Gastrocnemius medialis (tissue), 4 donors: Measurements from ENCODE around the gene ZKSCAN5. TPM values are rescaled to one million over a fixed set of nuclear protein-coding genes. Genes with fewer than 3 reads are reported as not detected.

ENCODE experiments used
- ATAC-seq, 2 donors: fragments of 150-250 bp; one replicate each; pipeline ENCODE4 v1.9.1; 2016
- DNase-seq, 2 donors: peaks; one replicate each; pipeline ENCODE4 v3.0.0-alpha.2; 2019
- H3K27ac ChIP-seq, 4 donors: fragments of 200-600 bp; sonication (generic); 1 replicate in 1 of 4; 2 replicates in 3 of 4; pipeline ENCODE4 v1.5.1; 2016 to 2018; ENCODE audit warnings: mild to moderate bottlenecking in 2 of 4, moderate library complexity in 1 of 4
- H3K27me3 ChIP-seq, 3 donors: fragments of 200-600 bp; sonication (generic) in 2 of 3; 1 replicate in 1 of 3; 2 replicates in 2 of 3; pipeline versions ENCODE4 v1.5.1 to v1.6.0; 2016 to 2019; ENCODE audit warnings: mild to moderate bottlenecking in 1 of 3, moderate library complexity in 1 of 3
- H3K36me3 ChIP-seq, 2 donors: fragments of 200-600 bp; sonication (generic) in 1 of 2; one replicate each; pipeline ENCODE4 v1.5.1; 2017 to 2018
- H3K4me1 ChIP-seq, 2 donors: fragments of 200-600 bp; sonication (generic) in 1 of 2; one replicate each; pipeline ENCODE4 v1.5.1; 2016 to 2017; ENCODE audit warnings: mild to moderate bottlenecking in 2 of 2
- H3K4me3 ChIP-seq, 4 donors: fragments of 200-600 bp; sonication (generic) in 3 of 4; 1 replicate in 1 of 4; 2 replicates in 3 of 4; pipeline ENCODE4 v1.5.1; 2016 to 2019; ENCODE audit warnings: mild to moderate bottlenecking in 2 of 4
- H3K9me3 ChIP-seq, 3 donors: fragments of 200-600 bp; sonication (generic) in 2 of 3; 1 replicate in 1 of 3; 2 replicates in 2 of 3; pipeline ENCODE4 v1.5.1; 2016 to 2019
- CTCF ChIP-seq, 5 experiments: fragments of 450-650 bp in 3 of 5; fragments of 200-600 bp in 2 of 5; sonication (generic) in 2 of 5; IDR thresholded peaks in 4 of 5; conservative IDR thresholded peaks in 1 of 5; 1 replicate in 4 of 5; 2 replicates in 1 of 5; pipeline ENCODE4 v1.5.1; 2016 to 2019; ENCODE audit warnings: antibody characterized with exemption in 5 of 5, mild to moderate bottlenecking in 3 of 5, moderate library complexity in 3 of 5
- POLR2A ChIP-seq, 2 donors: fragments of 450-650 bp; IDR thresholded peaks; one replicate each; pipeline ENCODE4 v1.6.1; 2017; ENCODE audit warnings: antibody characterized with exemption in 2 of 2, mild to moderate bottlenecking in 2 of 2, moderate library complexity in 2 of 2
- in situ Hi-C, 4 donors: fragments of 200-750 bp; cut with MboI; loops; one replicate each; pipeline versions ENCODE4 v1.15.0 to v1.8.0; 2017; ENCODE audit warnings: low sequenced_read_pairs in 4 of 4
- intact Hi-C: fragments of 100-400 bp; cut with DNase I; formaldehyde crosslinking; loops from one replicate; pipeline ENCODE4 v1.15.1; 2023; ENCODE audit warnings: low total_unique reads
- total RNA-seq, 4 donors: library from RNA; depleted of rRNA; stranded (reverse); fragments of >200 nt; gene quantifications; one replicate each; pipeline versions ENCODE4 v1.1.0 to v1.2.3, GENCODE V29; 2016

Gene ZKSCAN5
- total RNA-seq, 4 donors from 2014 or later: 7.3 to 12.3 (median 10.5) TPM

GRCh38 chr7:99473315-99473596 lies 31.2 kb upstream of the ZKSCAN5 start:
- intact Hi-C loops: no loop called here
- peak overlapping the region; percentile 70 to 90 (median 88) for H3K4me3 ChIP-seq
- in situ Hi-C loops: no loop called here
- H3K36me3 ChIP-seq: no peaks in the 10 kb centered on the region
- no peaks in the 10 kb centered on the region for H3K9me3 ChIP-seq
- no peak for DNase-seq
- TF ChIP-seq CTCF (IDR thresholded peaks at IDR 0.05 in 4 of 5, conservative IDR thresholded peaks at IDR 0.05 in 1 of 5) (no peak), POLR2A (IDR thresholded peaks at IDR 0.05) (no peak)
- H3K4me1 ChIP-seq: peaks cover 9 to 14% of the 10 kb centered on the region in 2 donors
- H3K27me3 ChIP-seq: no peaks in the 10 kb centered on the region
- no peak for ATAC-seq
- H3K27ac ChIP-seq: peak overlapping the region; percentile 80 to 95 (median 89)

- Histone ChIP-seq H3K27ac (no peak overlapping the region), H3K4me3 (no peak overlapping the region), H3K9me3 (no peaks in the 10 kb centered on the region), H3K36me3 (no peaks in the 10 kb centered on the region), H3K4me1 (peaks cover 9 to 12% of the 10 kb centered on the region in 2 donors), H3K27me3 (no peaks in the 10 kb centered on the region)
- ATAC-seq: no peak
- TF ChIP-seq CTCF (IDR thresholded peaks at IDR 0.05 in 4 of 5, conservative IDR thresholded peaks at IDR 0.05 in 1 of 5) (no peak), POLR2A (IDR thresholded peaks at IDR 0.05) (no peak)
- intact Hi-C loops (no loop called here), in situ Hi-C loops (no loop called here)
- DNase-seq: no peak
These were observed 28.4 kb upstream of the ZKSCAN5 start for GRCh38 chr7:99476107-99476506.

GRCh38 chr7:99478464-99479440 lies 25.7 kb upstream of the ZKSCAN5 start:
- ATAC-seq (no peak), DNase-seq (no peak)
- peaks cover 1 to 2% of the 10 kb centered on the region in 2 donors for H3K4me1 ChIP-seq
- H3K36me3 ChIP-seq: peaks cover 0 to 9% of the 10 kb centered on the region in 2 donors
- no peak overlapping the region for H3K4me3 ChIP-seq
- no peaks in the 10 kb centered on the region for H3K27me3 ChIP-seq
- intact Hi-C loops: no loop called here
- peak overlapping the region in 1 of 4 donors; percentile 39 for H3K27ac ChIP-seq
- in situ Hi-C loops: no loop called here
- TF ChIP-seq POLR2A (IDR thresholded peaks at IDR 0.05) (no peak), CTCF (IDR thresholded peaks at IDR 0.05 in 4 of 5, conservative IDR thresholded peaks at IDR 0.05 in 1 of 5) (no peak)
- H3K9me3 ChIP-seq: no peaks in the 10 kb centered on the region

- DNase-seq: no peak
- TF ChIP-seq POLR2A (IDR thresholded peaks at IDR 0.05) (no peak), CTCF (IDR thresholded peaks at IDR 0.05 in 4 of 5, conservative IDR thresholded peaks at IDR 0.05 in 1 of 5) (no peak)
- Histone ChIP-seq H3K36me3 (peaks cover 0 to 26% of the 10 kb centered on the region in 2 donors), H3K27ac (no peak overlapping the region), H3K4me3 (no peak overlapping the region), H3K9me3 (no peaks in the 10 kb centered on the region), H3K4me1 (no peaks in the 10 kb centered on the region), H3K27me3 (no peaks in the 10 kb centered on the region)
- intact Hi-C loops: no loop called here
- ATAC-seq: no peak
- in situ Hi-C loops: no loop called here
These were observed 19.4 kb upstream of the ZKSCAN5 start for GRCh38 chr7:99485094-99485493.
